HEK293 (cell line): ENCODE measurements around the gene DLX5.

ENCODE experiments used
- CTCF ChIA-PET: fragments of 350-600 bp; formaldehyde crosslinking; extraction: SDS; loops from one replicate; lab custom pipeline; 2021; ENCODE audit warnings: antibody characterized with exemption; lab: Yijun Ruan, JAX
- POLR2A ChIA-PET: fragments of 300-600 bp; formaldehyde crosslinking; extraction: SDS; loops from one replicate; lab custom pipeline; 2020; ENCODE audit warnings: antibody characterized with exemption, inconsistent platforms; lab: Yijun Ruan, JAX
- H3K27ac ChIP-seq: fragments of 200-500 bp; sonication (Bioruptor generic); 2 replicates; pipeline ENCODE4 v1.5.1; 2014; ENCODE audit warnings: low read depth, low read length, control low read depth, inconsistent platforms; ENCODE audit errors: extremely low read depth
- H3K36me3 ChIP-seq, 2 experiments: fragments of 200-500 bp in 1 of 2; sonication (Bioruptor generic) in 1 of 2; 1 replicate in 1 of 2; 2 replicates in 1 of 2; pipeline ENCODE4 v1.5.1; 2014 to 2017; ENCODE audit warnings: inconsistent platforms in 2 of 2, low read length in 2 of 2; ENCODE audit not compliant: control insufficient read depth in 2 of 2, insufficient read depth in 1 of 2
- H3K4me1 ChIP-seq: fragments of 200-500 bp; sonication (Bioruptor generic); 2 replicates; pipeline ENCODE4 v1.5.1; 2014; ENCODE audit warnings: mild to moderate bottlenecking, low read length, inconsistent platforms; ENCODE audit not compliant: control insufficient read depth, insufficient read depth
- H3K4me3 ChIP-seq: 2 replicates; pipeline ENCODE4 v1.5.1; 2011; ENCODE audit warnings: low read depth, mild to moderate bottlenecking, control low read depth, low read length, moderate library complexity
- H3K9me3 ChIP-seq: fragments of 200-500 bp; sonication (Bioruptor generic); 2 replicates; pipeline ENCODE4 v1.5.1; 2014; ENCODE audit warnings: low read depth, low read length, inconsistent platforms; ENCODE audit not compliant: control insufficient read depth, insufficient read depth
- BCL11A ChIP-seq: fragments of 450-650 bp; formaldehyde crosslinking; IDR thresholded peaks from 2 replicates; pipeline ENCODE4 v1.5.1; 2016; ENCODE audit warnings: low read depth, missing biosample characterization, missing genetic modification characterization
- HOXD13 ChIP-seq: sonication (generic); formaldehyde crosslinking; IDR thresholded peaks from 2 replicates; pipeline ENCODE4 v1.8.0; 2022; ENCODE audit warnings: missing genetic modification reagents, borderline replicate concordance
- KLF17 ChIP-seq: fragments of 450-650 bp; formaldehyde crosslinking; IDR thresholded peaks from 2 replicates; pipeline ENCODE4 v1.5.1; 2016; ENCODE audit warnings: missing biosample characterization, missing genetic modification characterization
- TCF7L2 ChIP-seq: IDR thresholded peaks from 2 replicates; pipeline ENCODE4 v1.6.1; 2011; ENCODE audit warnings: low read depth, mild to moderate bottlenecking, inconsistent platforms, low read length, moderate library complexity, borderline replicate concordance
- YY2 ChIP-seq: fragments of 450-650 bp; formaldehyde crosslinking; IDR thresholded peaks from 2 replicates; pipeline ENCODE4 v1.5.1; 2016; ENCODE audit warnings: missing biosample characterization, missing genetic modification characterization
- ZBTB1 ChIP-seq: fragments of 450-650 bp; formaldehyde crosslinking; IDR thresholded peaks from 2 replicates; pipeline ENCODE4 v1.5.1; 2016; ENCODE audit warnings: missing biosample characterization, missing genetic modification characterization
- ZNF114 ChIP-seq: fragments of 450-650 bp; formaldehyde crosslinking; IDR thresholded peaks from 2 replicates; pipeline ENCODE4 v1.5.0; 2017; ENCODE audit warnings: missing biosample characterization, missing genetic modification characterization
- ZNF155 ChIP-seq: fragments of 450-650 bp; formaldehyde crosslinking; IDR thresholded peaks from 2 replicates; pipeline ENCODE4 v1.5.1; 2016; ENCODE audit warnings: missing biosample characterization, missing genetic modification characterization
- ZNF335 ChIP-seq: fragments of 450-650 bp; formaldehyde crosslinking; conservative IDR thresholded peaks from 2 replicates; pipeline ENCODE4 v1.5.1; 2016; ENCODE audit warnings: missing biosample characterization, missing genetic modification characterization
- ZNF529 ChIP-seq: fragments of 450-650 bp; formaldehyde crosslinking; IDR thresholded peaks from 2 replicates; pipeline ENCODE4 v1.5.1; 2017; ENCODE audit warnings: missing genetic modification characterization, missing biosample characterization; ENCODE audit not compliant: insufficient replicate concordance
- ZNF548 ChIP-seq: fragments of 450-650 bp; formaldehyde crosslinking; IDR thresholded peaks from 2 replicates; pipeline ENCODE4 v1.5.1; 2016; ENCODE audit warnings: missing biosample characterization, missing genetic modification characterization
- ZNF677 ChIP-seq: fragments of 450-650 bp; IDR thresholded peaks from 2 replicates; pipeline ENCODE4 v1.5.0; 2018; ENCODE audit warnings: missing biosample characterization, mild to moderate bottlenecking, missing genetic modification characterization, moderate library complexity
- ZNF843 ChIP-seq: fragments of 450-650 bp; formaldehyde crosslinking; IDR thresholded peaks from 2 replicates; pipeline ENCODE4 v1.5.1; 2016; ENCODE audit warnings: missing biosample characterization, missing genetic modification characterization
- ZSCAN18 ChIP-seq: fragments of 450-650 bp; formaldehyde crosslinking; IDR thresholded peaks from 2 replicates; pipeline ENCODE4 v1.5.1; 2016; ENCODE audit warnings: missing biosample characterization, missing genetic modification characterization
- TF ChIP-seq, protein P1 (sequence below): fragments of 450-650 bp; formaldehyde crosslinking; IDR thresholded peaks from 2 replicates; pipeline ENCODE4; 2016; ENCODE audit warnings: missing biosample characterization, missing genetic modification characterization
- TF ChIP-seq, protein P2 (sequence below): fragments of 450-650 bp; formaldehyde crosslinking; IDR thresholded peaks from 2 replicates; pipeline ENCODE4 v1.5.1; 2017; ENCODE audit warnings: missing biosample characterization, mild to moderate bottlenecking, missing genetic modification characterization, moderate library complexity

The DLX5 gene

DNA sequence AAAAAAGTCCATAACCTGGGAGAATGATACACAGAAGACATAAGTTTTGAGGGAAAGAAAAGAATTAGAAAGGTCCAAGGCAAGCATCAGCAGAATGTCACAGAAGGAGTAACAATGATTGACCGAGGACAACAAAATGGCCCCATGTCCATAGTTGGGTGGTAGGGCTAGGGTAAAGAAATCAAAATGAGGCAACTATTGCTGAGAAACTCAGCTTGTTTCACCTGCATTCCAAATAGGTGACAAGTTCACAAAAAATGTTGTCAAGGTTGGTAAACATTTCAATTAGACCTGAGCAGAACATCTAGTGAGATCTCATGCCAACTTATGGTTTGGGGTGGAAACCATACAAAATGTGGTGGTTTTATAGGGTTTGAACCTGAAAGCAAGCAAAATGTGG is 42.0 kb downstream of the DLX5 start:
- CTCF ChIA-PET: interaction anchor here (0.6 kb wide), 1 partner anchor 263 kb away, joined by 3 read pairs; no protein-coding TSS in a partner anchor
- Histone ChIP-seq H3K4me1 (peaks cover 4% of the 10 kb centered on the region), H3K4me3 (no peak overlapping the region), H3K9me3 (no peaks in the 10 kb centered on the region), H3K27ac (no peak overlapping the region), H3K36me3 (no peaks in the 10 kb centered on the region)
- TF ChIP-seq TCF7L2 (no peak), ZBTB1 (tag by site-specific recombination) (no peak), ZNF335 (tag by site-specific recombination) (no peak), ZNF548 (tag by site-specific recombination) (no peak)
- POLR2A ChIA-PET: no interaction called here

DNA sequence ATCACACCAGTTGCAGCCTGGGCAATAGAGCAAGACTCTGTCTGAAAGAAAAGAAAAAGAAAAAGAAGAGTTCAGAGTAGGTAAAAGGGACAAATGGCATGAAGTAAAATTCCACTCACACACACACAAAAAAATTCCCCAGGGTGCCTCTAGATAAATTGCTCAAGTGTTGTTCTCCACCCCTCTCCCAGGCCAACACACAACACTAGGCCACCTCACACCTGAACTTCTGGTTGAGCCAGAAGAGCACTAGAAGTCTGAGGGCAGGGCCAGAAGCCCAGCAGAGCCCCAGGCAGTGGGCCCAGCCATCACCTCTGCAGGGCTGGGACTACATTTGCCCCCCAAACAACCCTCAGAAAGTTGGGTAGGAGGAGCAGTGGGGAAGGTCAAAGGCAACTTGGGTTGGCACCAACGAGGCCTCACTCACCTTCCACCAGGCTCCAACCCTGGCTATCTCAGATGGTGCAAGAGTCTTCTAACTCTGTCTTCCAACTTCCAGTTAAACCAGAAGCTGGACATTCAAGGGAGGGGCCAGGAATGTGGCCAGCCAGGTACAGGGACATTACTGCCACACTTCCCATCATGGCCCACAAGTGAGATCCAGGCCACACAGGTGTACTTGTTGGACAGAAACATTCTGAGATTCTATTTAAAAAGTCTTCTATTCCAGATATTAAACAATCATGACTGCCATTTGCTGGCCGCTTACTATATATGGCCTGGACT is 44.9 kb downstream of the DLX5 start:
- no peaks in the 10 kb centered on the region for H3K4me1 ChIP-seq
- H3K9me3 ChIP-seq: no peaks in the 10 kb centered on the region
- H3K4me3 ChIP-seq: no peak overlapping the region
- POLR2A ChIA-PET: no interaction called here
- no peak overlapping the region for H3K27ac ChIP-seq
- TF ChIP-seq, protein P1, sequence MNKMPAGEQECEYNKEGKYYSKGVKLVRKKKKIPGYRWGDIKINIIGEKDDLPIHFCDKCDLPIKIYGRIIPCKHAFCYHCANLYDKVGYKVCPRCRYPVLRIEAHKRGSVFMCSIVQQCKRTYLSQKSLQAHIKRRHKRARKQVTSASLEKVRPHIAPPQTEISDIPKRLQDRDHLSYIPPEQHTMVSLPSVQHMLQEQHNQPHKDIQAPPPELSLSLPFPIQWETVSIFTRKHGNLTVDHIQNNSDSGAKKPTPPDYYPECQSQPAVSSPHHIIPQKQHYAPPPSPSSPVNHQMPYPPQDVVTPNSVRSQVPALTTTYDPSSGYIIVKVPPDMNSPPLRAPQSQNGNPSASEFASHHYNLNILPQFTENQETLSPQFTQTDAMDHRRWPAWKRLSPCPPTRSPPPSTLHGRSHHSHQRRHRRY (tag by site-specific recombination): no peak
- TF ChIP-seq ZNF155 (tag by site-specific recombination) (no peak), HOXD13 (CRISPR knock-in tag) (no peak), BCL11A (tag by site-specific recombination) (no peak), ZSCAN18 (tag by site-specific recombination) (no peak), YY2 (tag by site-specific recombination) (no peak), ZNF843 (tag by site-specific recombination) (no peak), ZNF114 (tag by site-specific recombination) (no peak), ZNF677 (tag by site-specific recombination) (no peak)
- TF ChIP-seq, protein P2, sequence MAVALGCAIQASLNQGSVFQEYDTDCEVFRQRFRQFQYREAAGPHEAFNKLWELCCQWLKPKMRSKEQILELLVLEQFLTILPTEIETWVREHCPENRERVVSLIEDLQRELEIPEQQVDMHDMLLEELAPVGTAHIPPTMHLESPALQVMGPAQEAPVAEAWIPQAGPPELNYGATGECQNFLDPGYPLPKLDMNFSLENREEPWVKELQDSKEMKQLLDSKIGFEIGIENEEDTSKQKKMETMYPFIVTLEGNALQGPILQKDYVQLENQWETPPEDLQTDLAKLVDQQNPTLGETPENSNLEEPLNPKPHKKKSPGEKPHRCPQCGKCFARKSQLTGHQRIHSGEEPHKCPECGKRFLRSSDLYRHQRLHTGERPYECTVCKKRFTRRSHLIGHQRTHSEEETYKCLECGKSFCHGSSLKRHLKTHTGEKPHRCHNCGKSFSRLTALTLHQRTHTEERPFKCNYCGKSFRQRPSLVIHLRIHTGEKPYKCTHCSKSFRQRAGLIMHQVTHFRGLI (tag by site-specific recombination): no peak
- H3K36me3 ChIP-seq: no peaks in the 10 kb centered on the region
- CTCF ChIA-PET: no interaction called here

DNA sequence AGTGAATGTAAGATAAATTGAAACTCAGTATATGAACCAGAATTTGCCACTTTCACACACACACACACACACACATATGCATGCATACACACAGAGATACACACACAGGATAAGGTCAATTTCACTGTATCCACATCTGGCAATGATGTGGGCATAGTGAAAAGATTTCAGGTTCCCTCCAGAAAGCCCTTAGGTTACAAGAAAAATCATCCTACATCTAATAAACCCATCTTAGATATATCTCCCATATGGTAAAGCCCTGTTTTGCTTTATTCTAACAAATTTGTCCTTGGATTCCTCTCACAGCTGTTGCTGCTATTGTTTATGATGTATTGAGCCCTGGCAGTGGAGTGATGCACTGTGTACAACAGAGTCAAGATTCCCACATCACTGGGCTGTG is 47.2 kb downstream of the DLX5 start:
- ChIA-PET CTCF (no interaction called here), POLR2A (no interaction called here)
- H3K4me1 ChIP-seq: no peaks in the 10 kb centered on the region
- H3K4me3 ChIP-seq: no peak overlapping the region
- H3K36me3 ChIP-seq: no peaks in the 10 kb centered on the region
- TF ChIP-seq ZNF529 (tag by site-specific recombination) (no peak), KLF17 (tag by site-specific recombination) (no peak)
- no peak overlapping the region for H3K27ac ChIP-seq
- H3K9me3 ChIP-seq: no peaks in the 10 kb centered on the region
